CMK (cell line): Measurements from ENCODE around the gene INPP4B.
A peak's percentile ranks its signal among the peaks of the same experiment; 100 is the strongest.
"Not testable (repeated sequence)": the region's sequence is repeated elsewhere in the genome, so short reads cannot be mapped to it uniquely, and the experiment has no call there.

Experiments
- DNase-seq: peaks from one replicate; pipeline ENCODE4 v3.0.0-alpha.2; 2010; ENCODE audit warnings: low read depth

The INPP4B gene

GRCh38 chr4:142824368-142824767 is 21.7 kb downstream of the INPP4B start:
- no peak for DNase-seq

GRCh38 chr4:142823796-142824195 is 22.3 kb downstream of the INPP4B start:
- DNase-seq: no peak

GRCh38 chr4:142818476-142818875 is 27.6 kb downstream of the INPP4B start:
- DNase-seq: no peak

- DNase-seq: no peak
These were observed 28.1 kb downstream of the INPP4B start for GRCh38 chr4:142818031-142818430.

- no peak for DNase-seq
These were observed 28.7 kb downstream of the INPP4B start for GRCh38 chr4:142817442-142817841.

- DNase-seq: no peak
These were observed 30.3 kb downstream of the INPP4B start for GRCh38 chr4:142815834-142816233.

- no peak for DNase-seq
These were observed 32.7 kb downstream of the INPP4B start for GRCh38 chr4:142813388-142813787.

- DNase-seq: no peak
These were observed 34.0 kb downstream of the INPP4B start for GRCh38 chr4:142812091-142812490.

- no peak for DNase-seq
These were observed 35.1 kb downstream of the INPP4B start for GRCh38 chr4:142811034-142811433.

- DNase-seq: no peak
These were observed 36.5 kb downstream of the INPP4B start for GRCh38 chr4:142809559-142809958.

GRCh38 chr4:142803879-142804278 is 42.2 kb downstream of the INPP4B start:
- not testable (repeated sequence) for DNase-seq

GRCh38 chr4:142801966-142802365 is 44.1 kb downstream of the INPP4B start:
- no peak for DNase-seq

GRCh38 chr4:142781114-142781513 is 65.0 kb downstream of the INPP4B start:
- no peak for DNase-seq

GRCh38 chr4:142778900-142779299 is 67.2 kb downstream of the INPP4B start:
- DNase-seq: no peak

- DNase-seq: no peak
These were observed 67.7 kb downstream of the INPP4B start for GRCh38 chr4:142778430-142778829.

GRCh38 chr4:142777045-142777743 is 68.9 kb downstream of the INPP4B start:
- peak; percentile 57 for DNase-seq

GRCh38 chr4:142776026-142776425 is 70.1 kb downstream of the INPP4B start:
- peak; percentile 34 for DNase-seq

GRCh38 chr4:142773505-142773904 is 72.6 kb downstream of the INPP4B start:
- no peak for DNase-seq

- no peak for DNase-seq
These were observed 83.8 kb downstream of the INPP4B start for GRCh38 chr4:142762280-142762679.

GRCh38 chr4:142752202-142752786 is 93.8 kb downstream of the INPP4B start:
- no peak for DNase-seq

- no peak for DNase-seq
These were observed 102.8 kb downstream of the INPP4B start for GRCh38 chr4:142743121-142743825.

GRCh38 chr4:142741995-142742394 is 104.1 kb downstream of the INPP4B start:
- no peak for DNase-seq

GRCh38 chr4:142728233-142728632 is 117.9 kb downstream of the INPP4B start:
- no peak for DNase-seq
